ENCODE results near the gene KPTN. TPM values are rescaled to one million over a fixed set of nuclear protein-coding genes. Genes with fewer than 3 reads are reported as not detected.

The KPTN gene
- total and polyA plus RNA-seq, 4 donors = 7.1 to 29.0 (median 17.5) TPM

- Histone ChIP-seq H3K27me3 (ENCODE audit: control insufficient read depth, insufficient read depth, low read length) (peaks cover 23% of the 10 kb centered on the region), H3K27ac (ENCODE audit: low read depth, low read length) (no peak overlapping the region), H3K36me3 (ENCODE audit: control insufficient read depth, insufficient read depth, low read length) (peaks cover 21% of the 10 kb centered on the region), H3K4me3 (ENCODE audit: low read depth, low read length) (no peak overlapping the region), H3K9me3 (ENCODE audit: control insufficient read depth, insufficient read depth, low read length) (no peaks in the 10 kb centered on the region), H3K4me1 (ENCODE audit: control insufficient read depth, insufficient read depth, low read length) (no peaks in the 10 kb centered on the region)
- WGBS (ENCODE audit: insufficient coverage) = 71% methylated on average over 1 of the region's 5 CpGs
- DNase-seq (ENCODE audit: low read depth in 4 of 6, low spot score in 6 of 6) = no peak
Observed at GRCh38 chr19:47461876-47462275, 22.1 kb downstream of the KPTN start.

- 97% methylated on average over 7 of the region's 14 CpGs for WGBS (ENCODE audit: insufficient coverage)
- Histone ChIP-seq H3K27ac (ENCODE audit: low read depth, low read length) (no peak overlapping the region), H3K27me3 (ENCODE audit: control insufficient read depth, insufficient read depth, low read length) (peaks cover 29% of the 10 kb centered on the region), H3K4me1 (ENCODE audit: control insufficient read depth, insufficient read depth, low read length) (no peaks in the 10 kb centered on the region), H3K4me3 (ENCODE audit: low read depth, low read length) (no peak overlapping the region), H3K36me3 (ENCODE audit: control insufficient read depth, insufficient read depth, low read length) (peaks cover 19% of the 10 kb centered on the region), H3K9me3 (ENCODE audit: control insufficient read depth, insufficient read depth, low read length) (no peaks in the 10 kb centered on the region)
- DNase-seq (ENCODE audit: low read depth in 4 of 6, low spot score in 6 of 6) = no peak
Observed at GRCh38 chr19:47459477-47459876, 24.5 kb downstream of the KPTN start.

DNA sequence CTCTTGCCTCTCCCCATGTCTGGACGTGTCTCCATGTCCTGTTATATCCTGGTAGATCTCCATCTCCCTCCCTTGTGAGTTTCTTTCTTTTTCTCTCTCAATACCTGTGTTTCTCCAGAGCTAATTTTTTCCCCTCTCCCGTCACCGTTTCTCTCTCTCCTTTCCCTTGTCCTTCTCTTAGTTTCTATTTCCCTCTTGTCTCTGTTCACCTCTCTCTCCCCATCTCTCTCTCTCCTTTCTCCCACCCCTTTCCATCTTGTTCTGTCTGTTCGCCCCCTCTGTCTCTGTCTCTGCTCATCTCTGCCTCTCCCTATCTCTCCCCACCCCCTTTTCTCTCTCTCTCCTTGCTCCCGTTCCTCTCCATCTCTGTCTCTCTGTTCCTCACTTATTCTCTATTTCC is 25.3 kb downstream of the KPTN start:
- H3K27me3 ChIP-seq (ENCODE audit: control insufficient read depth, insufficient read depth, low read length) = peaks cover 29% of the 10 kb centered on the region
- no peak overlapping the region for H3K27ac ChIP-seq (ENCODE audit: low read depth, low read length)
- no peak overlapping the region for H3K4me3 ChIP-seq (ENCODE audit: low read depth, low read length)
- H3K4me1 ChIP-seq (ENCODE audit: control insufficient read depth, insufficient read depth, low read length) = no peaks in the 10 kb centered on the region
- 44% methylated on average over 5 of the region's 5 CpGs for WGBS (ENCODE audit: insufficient coverage)
- H3K9me3 ChIP-seq (ENCODE audit: control insufficient read depth, insufficient read depth, low read length) = no peaks in the 10 kb centered on the region
- peaks cover 22% of the 10 kb centered on the region for H3K36me3 ChIP-seq (ENCODE audit: control insufficient read depth, insufficient read depth, low read length)
- no peak for DNase-seq (ENCODE audit: low read depth in 4 of 6, low spot score in 6 of 6)

DNA sequence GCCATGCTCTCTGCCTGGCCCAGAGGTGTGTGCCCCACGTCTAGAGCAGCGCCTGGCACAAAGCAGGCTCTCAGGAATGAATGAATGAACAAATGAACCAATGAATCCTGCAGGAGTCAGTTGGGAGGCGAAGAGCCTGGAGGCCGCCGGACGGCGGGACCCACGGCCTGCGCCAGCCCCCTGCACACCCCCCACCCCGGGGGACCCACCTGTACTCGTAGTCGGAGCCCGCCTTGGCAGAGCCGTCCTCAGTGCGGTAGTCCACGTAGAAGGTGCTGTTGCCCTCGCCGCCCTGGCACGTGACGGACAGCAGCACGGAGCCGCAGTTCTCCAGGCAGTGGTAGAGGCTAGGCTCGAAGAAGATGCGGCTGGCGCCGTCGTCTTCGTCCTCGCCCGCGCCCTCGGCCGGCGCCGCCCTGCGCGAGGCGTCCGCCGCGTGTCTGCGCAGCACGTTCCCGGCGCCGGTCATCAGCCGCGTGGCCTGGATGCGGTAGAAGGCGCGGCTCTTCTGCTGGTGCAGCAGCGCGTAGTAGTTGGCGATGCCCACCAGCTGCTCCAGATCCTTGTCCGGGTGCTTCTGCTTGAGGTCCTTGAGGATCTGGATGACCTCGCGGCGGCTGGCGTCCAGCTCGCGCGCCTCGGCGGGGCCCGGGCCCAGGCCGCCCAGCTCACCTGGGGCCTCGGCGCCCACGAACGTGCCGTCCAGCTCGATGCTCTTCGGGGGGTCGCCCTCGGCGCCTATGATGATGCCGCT is 27.1 kb downstream of the KPTN start:
- 24% methylated on average over 72 of the region's 77 CpGs for WGBS (ENCODE audit: insufficient coverage)
- Histone ChIP-seq H3K4me1 (ENCODE audit: control insufficient read depth, insufficient read depth, low read length) (no peaks in the 10 kb centered on the region), H3K9me3 (ENCODE audit: control insufficient read depth, insufficient read depth, low read length) (no peaks in the 10 kb centered on the region), H3K4me3 (ENCODE audit: low read depth, low read length) (no peak overlapping the region), H3K27ac (ENCODE audit: low read depth, low read length) (no peak overlapping the region), H3K27me3 (ENCODE audit: control insufficient read depth, insufficient read depth, low read length) (peaks cover 29% of the 10 kb centered on the region), H3K36me3 (ENCODE audit: control insufficient read depth, insufficient read depth, low read length) (peaks cover 28% of the 10 kb centered on the region)
- DNase-seq (ENCODE audit: low read depth in 4 of 6, low spot score in 6 of 6) = no peak

DNA sequence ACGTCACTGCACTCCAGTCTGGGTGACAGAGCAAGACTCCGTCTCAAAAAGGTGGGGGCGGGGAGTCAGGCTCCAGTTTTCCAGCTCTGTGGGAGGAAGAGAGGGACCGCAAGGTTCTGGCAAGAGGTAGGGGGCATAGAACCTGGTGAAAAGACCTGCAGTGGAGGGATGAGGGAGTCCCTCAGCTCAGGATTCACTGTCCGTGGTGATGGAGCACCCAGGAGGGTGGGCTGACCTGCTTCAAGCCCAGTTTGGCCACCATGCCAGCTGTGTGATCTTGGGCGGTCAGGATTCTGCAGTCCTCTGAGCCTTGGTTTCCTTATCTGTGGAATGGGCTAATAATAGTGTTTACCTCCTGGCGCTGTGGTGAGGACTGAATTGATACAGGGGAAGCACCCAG is 33.5 kb downstream of the KPTN start:
- peaks cover 26% of the 10 kb centered on the region for H3K27me3 ChIP-seq (ENCODE audit: control insufficient read depth, insufficient read depth, low read length)
- 64% methylated on average over 6 of the region's 7 CpGs for WGBS (ENCODE audit: insufficient coverage)

GRCh38 chr19:47448360-47448727 is 35.7 kb downstream of the KPTN start:
- H3K4me3 ChIP-seq (ENCODE audit: low read depth, low read length) = no peak overlapping the region
- peaks cover 41% of the 10 kb centered on the region for H3K27me3 ChIP-seq (ENCODE audit: control insufficient read depth, insufficient read depth, low read length)
- no peaks in the 10 kb centered on the region for H3K9me3 ChIP-seq (ENCODE audit: control insufficient read depth, insufficient read depth, low read length)
- no peak overlapping the region for H3K27ac ChIP-seq (ENCODE audit: low read depth, low read length)
- WGBS (ENCODE audit: insufficient coverage) = 35% methylated on average over 7 of the region's 9 CpGs
- DNase-seq (ENCODE audit: low read depth in 4 of 6, low spot score in 6 of 6) = no peak
- H3K4me1 ChIP-seq (ENCODE audit: control insufficient read depth, insufficient read depth, low read length) = peaks cover 22% of the 10 kb centered on the region
- H3K36me3 ChIP-seq (ENCODE audit: control insufficient read depth, insufficient read depth, low read length) = peaks cover 9% of the 10 kb centered on the region

More for the DNA sequence above, 33.5 kb downstream of the KPTN start:
- peaks cover 17% of the 10 kb centered on the region for H3K36me3 ChIP-seq (ENCODE audit: control insufficient read depth, insufficient read depth, low read length)
- H3K4me3 ChIP-seq (ENCODE audit: low read depth, low read length) = no peak overlapping the region
- no peak for DNase-seq (ENCODE audit: low read depth in 4 of 6, low spot score in 6 of 6)
- peaks cover 21% of the 10 kb centered on the region for H3K4me1 ChIP-seq (ENCODE audit: control insufficient read depth, insufficient read depth, low read length)
- H3K9me3 ChIP-seq (ENCODE audit: control insufficient read depth, insufficient read depth, low read length) = no peaks in the 10 kb centered on the region
- no peak overlapping the region for H3K27ac ChIP-seq (ENCODE audit: low read depth, low read length)

- WGBS (ENCODE audit: insufficient coverage) = 3% methylated on average over 95 of the region's 95 CpGs
- Histone ChIP-seq H3K27ac (ENCODE audit: low read depth, low read length) (no peak overlapping the region), H3K36me3 (ENCODE audit: control insufficient read depth, insufficient read depth, low read length) (peaks cover 9% of the 10 kb centered on the region), H3K9me3 (ENCODE audit: control insufficient read depth, insufficient read depth, low read length) (no peaks in the 10 kb centered on the region), H3K4me1 (ENCODE audit: control insufficient read depth, insufficient read depth, low read length) (peaks cover 22% of the 10 kb centered on the region), H3K4me3 (ENCODE audit: low read depth, low read length) (no peak overlapping the region), H3K27me3 (ENCODE audit: control insufficient read depth, insufficient read depth, low read length) (peaks cover 45% of the 10 kb centered on the region)
- DNase-seq (ENCODE audit: low read depth in 4 of 6, low spot score in 6 of 6) = peak in 4 of 6 donors; percentile 51 to 94 (median 72)
Observed at GRCh38 chr19:47447470-47448359, 36.3 kb downstream of the KPTN start.

GRCh38 chr19:47446534-47447469 is 37.2 kb downstream of the KPTN start:
- Histone ChIP-seq H3K27ac (ENCODE audit: low read depth, low read length) (no peak overlapping the region), H3K27me3 (ENCODE audit: control insufficient read depth, insufficient read depth, low read length) (peaks cover 50% of the 10 kb centered on the region)

DNA sequence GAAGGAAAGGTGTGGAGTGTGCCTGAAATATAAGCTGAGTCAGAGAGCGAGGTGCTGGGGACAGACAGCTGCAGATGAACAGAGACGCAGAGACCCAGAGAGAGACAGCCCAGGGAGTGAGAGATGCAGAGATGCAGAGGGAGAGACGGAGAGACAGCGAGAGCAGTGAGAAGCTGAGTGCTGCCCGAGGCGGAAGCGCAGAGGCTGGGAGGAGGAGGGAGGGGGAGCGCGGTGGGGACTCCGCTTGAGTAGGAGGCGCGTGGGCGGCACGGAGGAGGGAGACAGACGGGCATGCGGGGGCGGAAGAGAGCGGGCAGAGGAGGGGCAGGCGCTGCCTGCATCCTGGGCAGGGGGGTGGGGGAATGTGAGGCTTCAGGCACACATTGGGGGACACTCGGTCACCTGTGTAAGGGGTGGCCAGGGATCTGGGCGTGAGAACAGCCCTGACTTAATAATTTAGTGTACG is 38.0 kb downstream of the KPTN start:
- WGBS (ENCODE audit: insufficient coverage) = 10% methylated on average over 21 of the region's 22 CpGs
- Histone ChIP-seq H3K9me3 (ENCODE audit: control insufficient read depth, insufficient read depth, low read length) (no peaks in the 10 kb centered on the region), H3K36me3 (ENCODE audit: control insufficient read depth, insufficient read depth, low read length) (peaks cover 3% of the 10 kb centered on the region), H3K4me1 (ENCODE audit: control insufficient read depth, insufficient read depth, low read length) (peaks cover 22% of the 10 kb centered on the region), H3K4me3 (ENCODE audit: low read depth, low read length) (no peak overlapping the region), H3K27ac (ENCODE audit: low read depth, low read length) (no peak overlapping the region), H3K27me3 (ENCODE audit: control insufficient read depth, insufficient read depth, low read length) (peaks cover 50% of the 10 kb centered on the region)
- peak in 2 of 6 donors; percentile 57 to 64 for DNase-seq (ENCODE audit: low read depth in 4 of 6, low spot score in 6 of 6)

More at GRCh38 chr19:47446534-47447469, 37.2 kb downstream of the KPTN start:
- no peak overlapping the region for H3K4me3 ChIP-seq (ENCODE audit: low read depth, low read length)
- WGBS (ENCODE audit: insufficient coverage) = 8% methylated on average over 20 of the region's 28 CpGs
- no peaks in the 10 kb centered on the region for H3K9me3 ChIP-seq (ENCODE audit: control insufficient read depth, insufficient read depth, low read length)
- peaks cover 22% of the 10 kb centered on the region for H3K4me1 ChIP-seq (ENCODE audit: control insufficient read depth, insufficient read depth, low read length)
- peaks cover 5% of the 10 kb centered on the region for H3K36me3 ChIP-seq (ENCODE audit: control insufficient read depth, insufficient read depth, low read length)
- peak in 2 of 6 donors; percentile 38 to 77 for DNase-seq (ENCODE audit: low read depth in 4 of 6, low spot score in 6 of 6)
